Endodermal cell (in vitro differentiated cells): ENCODE results near the gene NCOA5. TPM values are rescaled to one million over a fixed set of nuclear protein-coding genes. Genes with fewer than 3 reads are reported as not detected.

Experiments used
- DNase-seq: peaks from one replicate; pipeline ENCODE4 v3.0.0-alpha.2; 2017
- H3K27ac ChIP-seq: 2 replicates; pipeline ENCODE4 v1.5.1; 2013; ENCODE audit warnings: mild to moderate bottlenecking, low read depth, low read length, moderate library complexity
- H3K27me3 ChIP-seq: 2 replicates; pipeline ENCODE4 v1.6.1; 2013; ENCODE audit warnings: mild to moderate bottlenecking, low read length, moderate library complexity; ENCODE audit not compliant: insufficient read depth, control insufficient read depth, poor library complexity, severe bottlenecking
- H3K36me3 ChIP-seq: 2 replicates; pipeline ENCODE4 v1.7.0; 2013; ENCODE audit warnings: mild to moderate bottlenecking, low read length, moderate library complexity; ENCODE audit not compliant: control insufficient read depth, insufficient read depth
- H3K4me1 ChIP-seq: one replicate; pipeline ENCODE4 v1.7.0; 2013; ENCODE audit warnings: low read length; ENCODE audit not compliant: control insufficient read depth, insufficient read depth
- H3K4me3 ChIP-seq: 2 replicates; pipeline ENCODE4 v1.5.1; 2013; ENCODE audit warnings: mild to moderate bottlenecking, low read length, moderate library complexity
- H3K9ac ChIP-seq: 2 replicates; pipeline ENCODE4 v1.6.1; 2013; ENCODE audit warnings: mild to moderate bottlenecking, low read length, moderate library complexity; ENCODE audit not compliant: poor library complexity, severe bottlenecking; ENCODE audit errors: extremely low read depth
- H3K9me3 ChIP-seq: 2 replicates; pipeline ENCODE4 v1.6.1; 2013; ENCODE audit warnings: mild to moderate bottlenecking, low read length, moderate library complexity; ENCODE audit not compliant: control insufficient read depth
- H3K27ac Mint-ChIP-seq: 2 replicates; pipeline ENCODE4 v1.8.0; 2020; ENCODE audit warnings: mixed read lengths
- H3K27me3 Mint-ChIP-seq: 2 replicates; pipeline ENCODE4 v1.8.0; 2021; ENCODE audit warnings: mild to moderate bottlenecking, mixed read lengths; ENCODE audit not compliant: insufficient read depth
- H3K36me3 Mint-ChIP-seq: 2 replicates; pipeline ENCODE4 v1.8.0; 2020; ENCODE audit warnings: low read depth, mixed read lengths
- H3K4me1 Mint-ChIP-seq: 2 replicates; pipeline ENCODE4 v1.8.0; 2020; ENCODE audit warnings: mixed read lengths
- H3K4me3 Mint-ChIP-seq: 2 replicates; pipeline ENCODE4 v1.8.0; 2020; ENCODE audit warnings: mild to moderate bottlenecking, moderate library complexity, mixed read lengths
- H3K9me3 Mint-ChIP-seq: 2 replicates; pipeline ENCODE4 v1.8.0; 2020; ENCODE audit warnings: mild to moderate bottlenecking, mixed read lengths
- WGBS, 2 experiments: methylation state at CpG; one replicate each; pipeline versions ENCODE4 v1.1.5 to v1.1.7; 2013; ENCODE audit warnings: missing lambda C conversion rate in 2 of 2, mixed read lengths in 1 of 2; ENCODE audit not compliant: insufficient coverage in 1 of 2, insufficient read length in 1 of 2; 5-methylcytosine and 5-hydroxymethylcytosine counted together
- total RNA-seq, 2 donors: library from RNA; stranded (reverse); fragmentation: NEBNext Ultra II Directional in 1 of 2; extraction: Animal tissue kit (Norgen Biotek cat#: 25700) in 1 of 2; gene quantifications; 2 replicates in 1 of 2; 3 replicates in 1 of 2; pipeline ENCODE4 v1.2.1, GENCODE V29; 2021
- TF ChIP-seq, protein P1 (sequence below): fragments of 200-600 bp; sonication (generic); conservative IDR thresholded peaks from 2 replicates; pipeline ENCODE4 v1.5.0; 2021; ENCODE audit warnings: antibody characterized with exemption, mild to moderate bottlenecking

The NCOA5 gene
- total RNA-seq, 2 donors from 2014 or later, result 19.3 to 28.7 TPM

DNA sequence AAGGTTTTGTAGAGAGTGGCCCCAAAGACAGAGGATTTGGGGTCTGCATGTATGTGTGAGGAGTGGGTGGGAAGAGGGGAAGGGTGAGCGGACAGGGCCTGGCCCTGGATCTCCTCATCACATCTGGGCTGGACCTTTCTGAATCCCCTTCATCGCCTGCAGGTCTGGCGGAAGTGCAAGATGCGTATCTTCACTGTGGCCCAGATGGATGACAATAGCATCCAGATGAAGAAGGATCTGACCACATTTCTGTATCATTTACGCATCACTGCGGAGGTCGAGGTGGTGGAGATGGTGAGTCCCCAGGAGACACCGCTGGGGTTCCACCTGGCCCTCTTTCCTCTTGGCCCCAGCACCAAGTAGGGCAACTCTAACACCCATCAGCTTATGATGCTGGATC is 36.3 kb downstream of the NCOA5 start:
- Histone ChIP-seq H3K4me3 (no peak overlapping the region), H3K36me3 (no peaks in the 10 kb centered on the region), H3K9ac (no peak overlapping the region), H3K27me3 (peaks cover 100% of the 10 kb centered on the region), H3K27ac (no peak overlapping the region), H3K4me1 (no peaks in the 10 kb centered on the region), H3K9me3 (no peaks in the 10 kb centered on the region)
- Mint-ChIP-seq H3K4me1 (no peaks in the 10 kb centered on the region), H3K27me3 (peaks cover 85% of the 10 kb centered on the region), H3K36me3 (no peaks in the 10 kb centered on the region), H3K9me3 (no peaks in the 10 kb centered on the region), H3K27ac (no peak overlapping the region), H3K4me3 (no peak overlapping the region)
- DNase-seq, result no peak
- TF ChIP-seq, protein P1, sequence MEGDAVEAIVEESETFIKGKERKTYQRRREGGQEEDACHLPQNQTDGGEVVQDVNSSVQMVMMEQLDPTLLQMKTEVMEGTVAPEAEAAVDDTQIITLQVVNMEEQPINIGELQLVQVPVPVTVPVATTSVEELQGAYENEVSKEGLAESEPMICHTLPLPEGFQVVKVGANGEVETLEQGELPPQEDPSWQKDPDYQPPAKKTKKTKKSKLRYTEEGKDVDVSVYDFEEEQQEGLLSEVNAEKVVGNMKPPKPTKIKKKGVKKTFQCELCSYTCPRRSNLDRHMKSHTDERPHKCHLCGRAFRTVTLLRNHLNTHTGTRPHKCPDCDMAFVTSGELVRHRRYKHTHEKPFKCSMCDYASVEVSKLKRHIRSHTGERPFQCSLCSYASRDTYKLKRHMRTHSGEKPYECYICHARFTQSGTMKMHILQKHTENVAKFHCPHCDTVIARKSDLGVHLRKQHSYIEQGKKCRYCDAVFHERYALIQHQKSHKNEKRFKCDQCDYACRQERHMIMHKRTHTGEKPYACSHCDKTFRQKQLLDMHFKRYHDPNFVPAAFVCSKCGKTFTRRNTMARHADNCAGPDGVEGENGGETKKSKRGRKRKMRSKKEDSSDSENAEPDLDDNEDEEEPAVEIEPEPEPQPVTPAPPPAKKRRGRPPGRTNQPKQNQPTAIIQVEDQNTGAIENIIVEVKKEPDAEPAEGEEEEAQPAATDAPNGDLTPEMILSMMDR, result no peak
- 88 to 90% methylated on average over 8 of the region's 8 CpGs for WGBS, 2 experiments

DNA sequence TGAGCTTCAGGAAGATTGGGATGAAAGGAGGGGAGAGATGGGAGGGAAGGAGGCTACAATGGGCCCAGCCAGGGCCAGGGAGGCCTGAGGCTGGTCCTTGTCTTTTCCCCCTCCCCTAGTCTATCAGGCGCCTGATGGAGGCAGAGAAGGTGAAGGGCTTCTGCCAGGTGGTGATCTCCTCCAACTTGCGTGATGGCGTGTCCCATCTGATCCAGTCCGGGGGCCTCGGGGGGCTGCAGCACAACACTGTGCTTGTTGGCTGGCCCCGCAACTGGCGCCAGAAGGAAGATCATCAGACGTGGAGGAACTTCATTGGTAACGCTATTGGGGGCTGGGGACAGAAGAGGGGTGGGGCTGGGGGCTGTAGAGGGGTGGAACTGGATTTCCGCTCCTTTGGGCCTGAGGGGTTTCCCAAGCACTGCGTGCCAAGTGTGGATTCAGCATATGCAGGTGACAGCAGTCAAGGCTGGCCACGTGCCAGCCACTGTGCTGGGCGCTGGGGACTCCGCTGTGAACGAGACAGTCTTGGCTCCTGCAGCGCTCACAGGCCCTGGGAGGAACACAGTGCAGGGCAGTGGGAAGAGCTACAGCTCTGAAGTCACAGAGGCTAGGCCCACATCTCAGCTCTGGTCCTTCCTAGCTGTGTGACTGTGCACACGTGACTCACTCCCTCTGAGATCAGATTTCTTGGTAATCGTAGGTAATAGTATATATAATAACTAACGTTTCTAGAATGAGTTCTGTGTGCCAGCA is 38.0 kb downstream of the NCOA5 start:
- no peak overlapping the region for H3K4me3 ChIP-seq
- no peaks in the 10 kb centered on the region for H3K4me1 Mint-ChIP-seq
- H3K27me3 Mint-ChIP-seq, result peaks cover 72% of the 10 kb centered on the region
- no peak overlapping the region for H3K27ac ChIP-seq
- TF ChIP-seq, protein P1, result no peak
- WGBS, 2 experiments, result 81 to 87% methylated on average over 7 to 19 of the region's 19 CpGs
- no peak overlapping the region for H3K9ac ChIP-seq
- H3K9me3 Mint-ChIP-seq, result no peaks in the 10 kb centered on the region
- DNase-seq, result no peak
- no peaks in the 10 kb centered on the region for H3K36me3 Mint-ChIP-seq
- H3K36me3 ChIP-seq, result no peaks in the 10 kb centered on the region
- peaks cover 97% of the 10 kb centered on the region for H3K27me3 ChIP-seq
- H3K9me3 ChIP-seq, result no peaks in the 10 kb centered on the region
- no peaks in the 10 kb centered on the region for H3K4me1 ChIP-seq
- no peak overlapping the region for H3K4me3 Mint-ChIP-seq
- no peak overlapping the region for H3K27ac Mint-ChIP-seq

DNA sequence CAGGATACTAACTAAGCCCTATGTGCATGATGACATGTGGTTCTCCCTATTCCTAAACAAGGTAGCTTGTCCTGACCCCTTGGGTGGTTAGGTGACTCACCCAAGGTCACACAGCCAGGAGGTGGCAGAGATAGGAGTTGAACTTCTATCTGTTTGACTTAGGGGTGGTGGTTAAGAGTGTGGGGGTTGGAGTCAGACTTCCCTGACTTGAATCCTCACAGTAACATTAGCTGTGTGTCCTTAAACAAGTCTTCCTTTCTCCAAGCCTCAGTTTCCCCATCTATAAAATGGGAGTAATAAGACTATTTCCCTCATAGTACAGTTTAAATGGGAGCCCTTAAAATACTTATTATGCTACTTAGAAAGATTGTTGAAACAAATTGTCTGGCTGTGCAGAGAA is 38.9 kb downstream of the NCOA5 start:
- Histone ChIP-seq H3K4me3 (no peak overlapping the region), H3K27ac (no peak overlapping the region), H3K36me3 (no peaks in the 10 kb centered on the region), H3K27me3 (peaks cover 97% of the 10 kb centered on the region), H3K9ac (no peak overlapping the region), H3K4me1 (no peaks in the 10 kb centered on the region), H3K9me3 (no peaks in the 10 kb centered on the region)
- Mint-ChIP-seq H3K4me3 (no peak overlapping the region), H3K27me3 (peaks cover 67% of the 10 kb centered on the region), H3K4me1 (no peaks in the 10 kb centered on the region), H3K27ac (no peak overlapping the region), H3K36me3 (no peaks in the 10 kb centered on the region), H3K9me3 (no peaks in the 10 kb centered on the region)
- TF ChIP-seq, protein P1, result no peak
- DNase-seq, result no peak
